ENCODE measurements around the gene ERC2. TPM values are rescaled to one million over a fixed set of nuclear protein-coding genes. Genes with fewer than 3 reads are reported as not detected.

The ERC2 gene
- total RNA-seq, 2 experiments from 2014 or later: not detected

DNA sequence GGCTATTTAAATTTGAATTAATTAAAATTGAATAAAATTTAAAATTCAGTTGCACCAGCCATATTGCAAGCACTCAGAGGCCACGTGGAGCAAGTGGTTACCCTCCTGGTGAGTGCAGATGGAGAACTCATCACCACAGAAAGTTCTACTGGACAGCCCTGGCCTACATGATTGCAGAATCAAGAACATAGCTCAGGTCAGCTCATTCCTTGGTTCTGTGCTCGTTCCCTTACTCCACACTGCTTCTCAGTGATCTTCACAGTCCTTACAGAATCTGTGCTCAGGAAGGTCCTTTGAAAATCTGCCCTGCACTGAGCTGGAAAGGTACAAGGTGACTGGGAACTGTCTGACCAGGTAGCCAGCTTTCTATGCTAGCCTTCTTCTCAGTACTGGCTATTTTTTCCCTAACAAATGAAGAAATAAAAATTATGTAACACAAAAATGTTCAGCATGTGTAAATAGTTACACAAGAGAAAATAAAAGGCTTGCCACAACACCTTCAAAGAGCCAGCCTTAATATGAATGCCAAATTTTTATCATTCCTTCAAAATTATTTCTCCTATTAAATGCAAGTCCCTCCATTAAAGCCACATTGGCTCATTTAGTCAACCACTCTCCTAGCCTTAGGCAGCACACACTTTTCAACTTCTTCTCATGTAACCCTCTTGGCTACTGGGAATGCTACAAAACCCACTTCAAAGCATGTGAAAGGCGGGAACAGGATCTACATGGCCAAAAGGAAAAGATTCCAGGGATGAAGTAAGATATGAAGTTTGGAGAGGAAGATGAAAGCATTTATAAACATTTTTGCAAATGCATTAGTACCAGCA lies 654.8 kb downstream of the ERC2 start:
- Mint-ChIP-seq H3K4me3 (no peak overlapping the region), H3K9me3 (no peaks in the 10 kb centered on the region), H3K36me3 (no peaks in the 10 kb centered on the region), H3K4me1 (ENCODE audit: low read depth) (no peaks in the 10 kb centered on the region), H3K27me3 (no peaks in the 10 kb centered on the region), H3K27ac (no peak overlapping the region)
- ChIA-PET CTCF (no interaction called here), POLR2A (no interaction called here)
- intact Hi-C loops (cut with micrococcal nuclease): no loop called here
- DNase-seq: no peak

DNA sequence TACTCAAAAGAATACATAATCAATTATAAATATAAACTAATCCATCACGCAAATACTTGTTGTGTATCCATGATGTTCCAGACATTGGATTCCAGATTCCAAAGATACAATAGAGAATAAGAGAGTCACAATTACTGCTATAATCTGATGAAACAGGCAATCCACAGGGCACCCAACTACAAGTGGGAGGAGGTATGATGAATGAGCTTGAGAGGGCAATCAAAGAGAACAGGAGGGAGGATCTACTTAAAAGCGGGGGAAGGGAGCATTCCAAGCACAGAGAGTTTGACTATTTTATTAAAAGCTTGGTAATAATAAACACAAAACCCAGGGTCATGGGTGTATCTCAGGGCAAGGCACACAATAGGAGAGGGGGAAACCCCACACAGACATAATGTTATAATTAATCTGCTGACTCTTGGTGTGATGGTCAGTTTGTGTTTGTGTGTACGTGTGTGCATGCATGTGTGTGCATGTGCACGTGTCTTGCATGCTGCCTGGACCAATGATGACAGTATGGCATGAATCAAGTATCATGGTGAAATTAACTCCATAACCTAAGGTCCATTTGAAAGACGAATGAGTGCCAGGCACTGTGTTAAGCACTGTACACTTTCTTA lies 655.8 kb downstream of the ERC2 start:
- intact Hi-C loops (cut with micrococcal nuclease): no loop called here
- no peak overlapping the region for H3K4me3 Mint-ChIP-seq
- ChIA-PET CTCF (no interaction called here), POLR2A (no interaction called here)
- H3K4me1 Mint-ChIP-seq (ENCODE audit: low read depth): no peaks in the 10 kb centered on the region
- DNase-seq: no peak
- no peaks in the 10 kb centered on the region for H3K9me3 Mint-ChIP-seq
- no peak overlapping the region for H3K27ac Mint-ChIP-seq
- H3K27me3 Mint-ChIP-seq: no peaks in the 10 kb centered on the region
- no peaks in the 10 kb centered on the region for H3K36me3 Mint-ChIP-seq

DNA sequence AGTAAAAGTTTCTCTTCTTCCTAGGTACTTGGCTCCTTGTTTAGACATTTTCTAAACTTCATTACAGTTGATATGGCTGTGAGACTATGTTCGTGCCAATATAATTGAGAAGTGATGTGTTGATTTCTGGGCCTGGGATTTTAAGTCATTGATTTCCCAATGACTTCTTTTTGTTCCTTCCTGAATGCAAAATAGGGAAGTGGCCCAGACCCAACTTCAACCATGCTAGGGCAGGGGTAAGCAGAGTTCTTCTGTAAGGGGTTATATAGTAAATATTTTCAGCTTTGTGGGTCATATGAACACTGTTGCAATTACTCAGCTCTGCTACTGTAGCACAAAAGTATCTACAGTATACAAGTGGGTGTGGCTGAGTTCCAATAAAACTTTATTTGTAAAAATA lies 661.1 kb downstream of the ERC2 start:
- H3K27ac Mint-ChIP-seq: no peak overlapping the region
- no peaks in the 10 kb centered on the region for H3K9me3 Mint-ChIP-seq
- no peaks in the 10 kb centered on the region for H3K4me1 Mint-ChIP-seq (ENCODE audit: low read depth)
- POLR2A ChIA-PET: no interaction called here
- CTCF ChIA-PET: no interaction called here
- no peaks in the 10 kb centered on the region for H3K27me3 Mint-ChIP-seq
- no peak overlapping the region for H3K4me3 Mint-ChIP-seq
- no peak for DNase-seq
- H3K36me3 Mint-ChIP-seq: no peaks in the 10 kb centered on the region
- intact Hi-C loops (cut with micrococcal nuclease): no loop called here

DNA sequence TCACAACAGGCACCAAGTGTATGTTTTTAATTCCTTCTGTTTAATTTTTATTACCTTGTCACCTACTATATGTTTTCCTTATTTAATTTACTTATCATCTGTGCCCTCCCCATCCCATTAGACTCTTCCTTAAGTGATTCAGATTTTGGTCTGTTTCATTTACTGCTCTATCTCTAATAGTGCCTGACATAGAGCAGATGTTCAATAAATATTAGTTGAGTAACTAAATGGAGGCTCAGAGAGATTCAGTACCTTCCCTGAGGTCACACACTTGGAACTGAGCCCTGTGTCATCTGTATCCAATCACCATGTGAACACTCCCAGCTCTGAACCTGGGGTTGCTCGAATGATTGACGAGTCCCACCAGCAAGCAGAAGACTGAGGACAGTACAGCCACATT lies 663.1 kb downstream of the ERC2 start:
- DNase-seq: no peak
- no peak overlapping the region for H3K4me3 Mint-ChIP-seq
- intact Hi-C loops (cut with micrococcal nuclease): no loop called here
- CTCF ChIA-PET: no interaction called here
- H3K36me3 Mint-ChIP-seq: no peaks in the 10 kb centered on the region
- H3K4me1 Mint-ChIP-seq (ENCODE audit: low read depth): no peaks in the 10 kb centered on the region
- no peak overlapping the region for H3K27ac Mint-ChIP-seq
- no peaks in the 10 kb centered on the region for H3K9me3 Mint-ChIP-seq
- no peaks in the 10 kb centered on the region for H3K27me3 Mint-ChIP-seq
- POLR2A ChIA-PET: no interaction called here

DNA sequence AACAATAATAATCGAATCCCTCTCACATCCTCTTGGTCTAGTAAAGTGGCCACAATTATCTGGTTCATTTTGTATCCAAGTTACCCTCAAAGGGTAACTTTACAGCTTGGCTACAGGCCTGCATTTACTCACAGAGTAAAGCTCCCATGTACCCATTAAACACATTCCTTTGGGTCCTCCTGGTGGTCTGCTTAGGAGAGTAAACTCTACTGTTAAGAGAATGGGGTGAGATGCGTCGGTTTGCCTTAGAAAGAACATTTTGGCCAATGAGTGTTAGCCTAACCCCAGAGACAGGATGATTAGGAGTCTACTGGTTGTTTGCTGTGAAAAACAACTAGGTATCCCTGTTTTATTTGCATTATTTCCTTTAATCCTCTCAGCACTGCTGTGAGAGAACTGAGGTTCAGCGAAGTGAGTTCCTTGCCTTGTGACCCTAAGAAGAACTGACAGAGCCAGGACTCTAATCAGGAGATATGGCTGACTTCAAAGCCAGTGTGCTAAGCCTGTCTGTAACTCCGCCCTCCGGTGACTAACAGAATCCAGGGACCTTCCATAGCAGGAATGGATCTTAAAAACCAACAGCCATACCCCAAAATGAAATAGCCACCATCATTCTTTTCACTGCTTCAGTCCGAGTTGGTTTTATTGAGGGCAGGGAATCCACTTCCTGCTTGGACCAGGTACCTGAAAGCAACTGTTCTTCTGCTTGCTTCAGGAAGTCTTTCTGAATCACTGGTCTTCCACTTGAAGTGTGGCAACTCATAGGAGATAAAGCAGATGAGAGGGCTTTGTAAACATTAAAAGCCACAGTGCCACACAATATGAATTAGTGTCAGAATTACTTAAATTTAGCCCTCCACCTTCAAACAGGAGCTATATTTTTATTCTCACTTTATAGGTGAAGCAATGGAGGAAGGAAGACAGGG lies 663.8 kb downstream of the ERC2 start:
- no peaks in the 10 kb centered on the region for H3K4me1 Mint-ChIP-seq (ENCODE audit: low read depth)
- no peak overlapping the region for H3K27ac Mint-ChIP-seq
- H3K27me3 Mint-ChIP-seq: no peaks in the 10 kb centered on the region
- no peak for DNase-seq
- H3K9me3 Mint-ChIP-seq: no peaks in the 10 kb centered on the region
- no peaks in the 10 kb centered on the region for H3K36me3 Mint-ChIP-seq
- ChIA-PET POLR2A (no interaction called here), CTCF (no interaction called here)
- no peak overlapping the region for H3K4me3 Mint-ChIP-seq
- intact Hi-C loops (cut with micrococcal nuclease): no loop called here

DNA sequence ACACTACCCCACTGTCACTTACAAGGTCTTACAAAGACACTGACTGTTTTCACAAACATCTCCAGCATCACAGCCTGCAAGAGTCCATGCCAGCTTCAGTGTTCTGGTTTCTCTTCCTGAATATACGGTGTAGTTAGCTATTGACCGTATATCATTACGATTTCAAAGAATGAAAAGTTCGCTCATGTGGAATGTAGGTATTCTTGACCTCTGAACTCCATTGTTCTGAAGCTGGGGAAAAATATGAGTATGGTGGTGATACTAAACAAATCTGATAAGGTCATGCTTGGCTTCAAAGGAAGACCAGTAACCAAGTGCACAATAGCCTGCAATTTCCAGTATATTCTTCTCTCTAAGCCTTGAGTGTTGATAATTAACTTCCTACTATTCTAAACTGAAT lies 665.5 kb downstream of the ERC2 start:
- H3K36me3 Mint-ChIP-seq: no peaks in the 10 kb centered on the region
- intact Hi-C loops (cut with micrococcal nuclease): no loop called here
- no peaks in the 10 kb centered on the region for H3K4me1 Mint-ChIP-seq (ENCODE audit: low read depth)
- H3K27ac Mint-ChIP-seq: no peak overlapping the region
- H3K9me3 Mint-ChIP-seq: peaks cover 1% of the 10 kb centered on the region
- DNase-seq: no peak
- ChIA-PET CTCF (no interaction called here), POLR2A (no interaction called here)
- no peak overlapping the region for H3K4me3 Mint-ChIP-seq
- no peaks in the 10 kb centered on the region for H3K27me3 Mint-ChIP-seq

DNA sequence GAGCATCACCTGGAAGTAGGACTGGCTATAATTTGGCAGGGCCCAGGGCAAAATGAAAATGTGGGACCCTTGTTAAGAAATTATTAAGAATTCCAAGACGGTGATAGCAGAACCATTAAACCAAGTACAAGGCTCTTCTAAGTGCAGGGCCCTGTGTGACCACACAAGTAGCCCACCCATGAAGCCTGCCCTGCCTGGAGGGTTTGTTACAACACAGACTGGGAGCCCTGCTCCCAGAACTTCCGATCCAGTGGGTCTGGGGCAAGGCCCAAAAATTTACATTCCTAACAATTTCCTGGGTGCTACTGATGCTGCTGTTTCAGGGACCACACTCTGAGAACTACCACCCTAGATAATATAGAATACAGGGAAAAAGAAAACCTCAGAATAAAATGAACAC lies 666.6 kb downstream of the ERC2 start:
- intact Hi-C loops (cut with micrococcal nuclease): no loop called here
- DNase-seq: no peak
- Mint-ChIP-seq H3K4me3 (no peak overlapping the region), H3K4me1 (ENCODE audit: low read depth) (no peaks in the 10 kb centered on the region), H3K9me3 (peaks cover 2% of the 10 kb centered on the region), H3K27ac (no peak overlapping the region), H3K36me3 (no peaks in the 10 kb centered on the region), H3K27me3 (no peaks in the 10 kb centered on the region)
- ChIA-PET POLR2A (no interaction called here), CTCF (no interaction called here)

DNA sequence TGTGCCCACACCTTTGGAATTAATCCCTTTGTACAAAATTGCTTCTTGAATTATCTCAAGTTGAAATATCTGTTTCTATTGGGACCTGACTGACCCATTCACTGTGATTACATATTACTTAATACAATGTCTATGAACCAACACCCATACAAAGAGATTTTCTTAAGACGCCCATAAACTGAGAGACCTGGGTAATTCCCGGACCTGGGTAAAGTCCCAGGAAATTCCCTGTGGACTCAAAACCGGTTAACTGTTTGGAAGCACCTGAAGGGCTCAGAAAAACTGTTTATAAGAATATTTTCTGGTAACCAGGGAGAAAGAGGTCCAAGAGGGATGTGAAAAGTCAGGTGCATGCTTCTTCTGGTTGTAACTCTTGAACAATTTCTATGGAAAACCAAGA lies 667.2 kb downstream of the ERC2 start:
- H3K27ac Mint-ChIP-seq: no peak overlapping the region
- no peaks in the 10 kb centered on the region for H3K36me3 Mint-ChIP-seq
- peaks cover 2% of the 10 kb centered on the region for H3K9me3 Mint-ChIP-seq
- no peaks in the 10 kb centered on the region for H3K4me1 Mint-ChIP-seq (ENCODE audit: low read depth)
- ChIA-PET POLR2A (no interaction called here), CTCF (no interaction called here)
- no peak for DNase-seq
- no peaks in the 10 kb centered on the region for H3K27me3 Mint-ChIP-seq
- no peak overlapping the region for H3K4me3 Mint-ChIP-seq
- intact Hi-C loops (cut with micrococcal nuclease): no loop called here

DNA sequence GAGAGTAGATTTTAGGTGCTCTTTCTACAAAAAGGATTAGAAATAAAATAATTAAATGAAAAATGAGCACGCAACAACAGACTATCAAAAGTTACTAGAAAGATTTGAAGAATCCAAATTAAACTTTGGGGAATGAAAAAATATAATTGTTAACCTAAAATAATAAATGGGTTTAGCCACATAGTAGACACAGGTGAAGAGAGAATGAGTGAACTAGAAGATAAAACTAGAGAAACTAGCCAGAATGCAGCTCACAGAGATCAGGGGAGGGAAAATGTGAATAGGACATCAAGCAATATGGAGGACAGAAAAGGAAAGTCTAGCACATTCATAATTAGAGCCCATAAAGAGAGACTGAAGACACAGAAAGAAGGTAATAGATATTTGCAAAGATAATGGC lies 670.5 kb downstream of the ERC2 start:
- Mint-ChIP-seq H3K27ac (no peak overlapping the region), H3K9me3 (peaks cover 2% of the 10 kb centered on the region), H3K4me1 (ENCODE audit: low read depth) (no peaks in the 10 kb centered on the region), H3K36me3 (no peaks in the 10 kb centered on the region), H3K4me3 (no peak overlapping the region), H3K27me3 (no peaks in the 10 kb centered on the region)
- POLR2A ChIA-PET: no interaction called here
- intact Hi-C loops (cut with micrococcal nuclease): no loop called here
- CTCF ChIA-PET: no interaction called here
- DNase-seq: no peak

DNA sequence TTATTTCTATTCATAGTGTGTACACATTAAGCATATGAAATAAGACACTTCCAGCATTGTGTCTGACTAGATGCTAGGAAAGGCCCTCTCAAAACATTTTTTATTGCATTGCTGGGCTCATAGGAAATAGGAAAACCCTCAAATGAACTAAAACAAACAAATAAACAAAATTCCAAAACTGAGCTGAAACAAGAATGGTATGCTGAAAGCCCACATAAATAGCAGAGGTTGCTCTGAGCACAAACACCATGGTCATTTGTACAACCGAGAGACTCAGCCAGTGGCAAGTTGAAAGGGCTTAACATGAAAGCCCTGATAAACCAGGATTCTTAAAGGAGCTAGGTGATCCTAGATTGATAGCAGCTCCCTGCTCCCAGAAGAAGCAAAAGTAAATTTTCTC lies 671.2 kb downstream of the ERC2 start:
- Mint-ChIP-seq H3K4me3 (no peak overlapping the region), H3K36me3 (no peaks in the 10 kb centered on the region), H3K4me1 (ENCODE audit: low read depth) (no peaks in the 10 kb centered on the region), H3K27me3 (no peaks in the 10 kb centered on the region), H3K9me3 (peaks cover 2% of the 10 kb centered on the region), H3K27ac (no peak overlapping the region)
- ChIA-PET CTCF (no interaction called here), POLR2A (no interaction called here)
- no peak for DNase-seq
- intact Hi-C loops (cut with micrococcal nuclease): no loop called here

DNA sequence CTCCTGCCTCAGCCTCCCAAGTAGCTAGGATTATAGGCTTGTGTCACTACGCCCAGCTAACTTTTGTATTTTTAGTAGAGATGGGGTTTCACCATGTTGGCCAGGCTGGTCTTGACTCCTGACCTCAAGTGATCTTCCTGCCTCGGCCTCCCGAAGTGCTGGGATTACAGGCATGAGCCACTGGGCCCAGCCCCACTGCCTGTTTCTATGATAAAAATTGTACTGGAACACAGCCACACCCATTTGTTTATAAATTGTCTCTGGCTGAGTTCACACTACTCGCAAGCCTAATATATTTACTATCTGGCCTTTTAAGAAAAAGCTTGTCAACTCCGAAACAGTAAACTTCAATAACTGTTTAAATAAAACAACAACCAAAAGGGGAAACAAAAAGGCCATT lies 671.7 kb downstream of the ERC2 start:
- peaks cover 2% of the 10 kb centered on the region for H3K9me3 Mint-ChIP-seq
- H3K36me3 Mint-ChIP-seq: no peaks in the 10 kb centered on the region
- no peaks in the 10 kb centered on the region for H3K4me1 Mint-ChIP-seq (ENCODE audit: low read depth)
- DNase-seq: no peak
- ChIA-PET CTCF (no interaction called here), POLR2A (no interaction called here)
- intact Hi-C loops (cut with micrococcal nuclease): no loop called here
- no peaks in the 10 kb centered on the region for H3K27me3 Mint-ChIP-seq
- no peak overlapping the region for H3K27ac Mint-ChIP-seq
- H3K4me3 Mint-ChIP-seq: no peak overlapping the region

DNA sequence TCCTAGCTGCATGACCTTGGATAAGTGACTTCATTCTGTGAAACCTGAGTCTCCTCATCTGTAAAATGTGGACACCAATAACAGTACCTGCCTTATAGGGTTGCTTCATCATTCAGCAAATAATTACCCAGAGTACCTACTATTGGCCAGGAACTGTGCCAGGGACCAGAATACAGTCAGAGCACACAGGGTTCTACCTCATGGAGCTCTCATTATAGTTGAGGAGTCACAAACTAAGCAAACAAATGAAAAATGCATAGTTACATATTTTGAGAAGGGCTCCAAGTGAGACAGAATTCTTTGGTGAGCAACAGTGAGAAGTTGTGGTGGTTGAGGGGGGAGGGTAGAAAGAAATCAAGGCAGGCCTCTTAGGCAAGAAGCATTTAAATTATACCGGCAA lies 672.5 kb downstream of the ERC2 start:
- intact Hi-C loops (cut with micrococcal nuclease): no loop called here
- no peak for DNase-seq
- no peaks in the 10 kb centered on the region for H3K4me1 Mint-ChIP-seq (ENCODE audit: low read depth)
- H3K27me3 Mint-ChIP-seq: no peaks in the 10 kb centered on the region
- H3K9me3 Mint-ChIP-seq: peaks cover 2% of the 10 kb centered on the region
- no peak overlapping the region for H3K27ac Mint-ChIP-seq
- ChIA-PET CTCF (no interaction called here), POLR2A (no interaction called here)
- H3K4me3 Mint-ChIP-seq: no peak overlapping the region
- no peaks in the 10 kb centered on the region for H3K36me3 Mint-ChIP-seq

DNA sequence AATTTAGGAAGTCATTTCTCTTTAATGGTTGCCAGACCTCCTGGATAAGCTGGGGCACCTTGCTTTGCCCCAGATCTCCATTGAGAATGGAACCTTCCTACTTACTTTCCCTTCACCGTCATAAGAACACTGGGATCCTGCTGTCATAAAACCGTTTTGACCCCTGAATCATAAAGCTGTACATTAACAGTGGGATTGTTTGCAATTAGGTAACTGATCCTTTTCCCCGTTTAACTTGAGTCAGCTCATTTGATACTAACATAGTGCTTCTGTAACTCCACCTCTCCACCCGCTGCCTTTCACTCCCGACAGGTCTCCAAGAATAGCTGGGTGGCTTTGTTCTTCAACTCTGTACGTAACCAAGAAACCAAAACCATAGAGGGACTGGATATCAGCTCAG lies 673.0 kb downstream of the ERC2 start:
- ChIA-PET CTCF (no interaction called here), POLR2A (no interaction called here)
- Mint-ChIP-seq H3K27me3 (no peaks in the 10 kb centered on the region), H3K4me3 (no peak overlapping the region), H3K36me3 (no peaks in the 10 kb centered on the region), H3K4me1 (ENCODE audit: low read depth) (no peaks in the 10 kb centered on the region), H3K9me3 (peaks cover 2% of the 10 kb centered on the region), H3K27ac (no peak overlapping the region)
- intact Hi-C loops (cut with micrococcal nuclease): no loop called here
- no peak for DNase-seq
